Hematopoietic multipotent progenitor cell treated with erythropoietin and hydrocortisone succinate and interleukin-3 and kit ligand, for 6 days (in vitro differentiated cells): ENCODE data around the gene L3MBTL3.
"Not testable (repeated sequence)": the region's sequence is repeated elsewhere in the genome, so short reads cannot be mapped to it uniquely, and the experiment has no call there.

ENCODE experiments used
- DNase-seq: peaks from one replicate; pipeline ENCODE4 v3.0.0-alpha.2; 2015

L3MBTL3 gene

GRCh38 chr6:130143709-130144108 is 125.3 kb downstream of the L3MBTL3 start:
- no peak for DNase-seq

GRCh38 chr6:130147111-130147510 is 128.7 kb downstream of the L3MBTL3 start:
- DNase-seq = no peak

GRCh38 chr6:130148181-130148580 is 129.8 kb downstream of the L3MBTL3 start:
- peak; percentile 51 for DNase-seq

- DNase-seq = not testable (repeated sequence)
Measured at GRCh38 chr6:130149016-130149415, 130.6 kb downstream of the L3MBTL3 start.

- no peak for DNase-seq
Measured at GRCh38 chr6:130150906-130151305, 132.5 kb downstream of the L3MBTL3 start.

- no peak for DNase-seq
Measured at GRCh38 chr6:130152908-130153510, 134.6 kb downstream of the L3MBTL3 start.

GRCh38 chr6:130156908-130157307 is 138.5 kb downstream of the L3MBTL3 start:
- DNase-seq = no peak

DNA sequence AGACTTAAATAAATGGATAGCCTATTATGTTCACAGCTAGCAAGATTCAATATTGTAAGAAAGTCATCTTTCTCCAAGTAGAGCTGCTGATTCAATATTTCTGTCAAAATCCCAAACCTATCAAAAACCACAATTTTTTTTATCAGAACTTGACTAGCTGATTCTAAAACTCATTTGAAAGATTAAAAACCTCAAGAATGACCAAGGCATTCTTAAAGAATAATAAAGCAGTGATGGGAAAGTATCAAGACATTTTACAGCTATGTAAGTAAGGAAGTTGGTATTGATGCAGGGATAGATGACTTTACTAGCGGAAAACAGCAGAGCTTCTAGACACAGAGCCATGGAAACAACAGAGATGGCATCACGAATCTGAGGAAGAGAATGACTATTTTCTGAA is 139.7 kb downstream of the L3MBTL3 start:
- peak; percentile 12 for DNase-seq

- no peak for DNase-seq
Measured at GRCh38 chr6:130158548-130158947, 140.2 kb downstream of the L3MBTL3 start.

DNA sequence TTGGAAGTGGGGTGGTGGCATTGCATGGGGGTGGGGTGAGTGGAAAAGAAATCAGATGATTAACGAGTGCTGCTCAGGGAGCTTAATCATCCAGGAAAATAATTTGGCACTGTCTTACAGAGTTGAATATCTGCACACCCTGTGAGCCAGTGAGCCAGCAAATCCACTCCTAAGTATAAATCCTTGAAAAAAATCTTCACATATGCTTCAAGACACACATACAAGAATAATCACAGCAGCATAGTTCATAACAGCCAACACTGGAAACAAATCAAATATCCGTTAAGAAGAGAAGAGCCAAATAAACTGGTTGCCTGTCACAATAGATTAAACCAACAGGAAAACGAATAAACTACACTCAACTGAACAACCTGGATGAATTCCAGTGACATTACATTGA is 141.6 kb downstream of the L3MBTL3 start:
- no peak for DNase-seq

DNA sequence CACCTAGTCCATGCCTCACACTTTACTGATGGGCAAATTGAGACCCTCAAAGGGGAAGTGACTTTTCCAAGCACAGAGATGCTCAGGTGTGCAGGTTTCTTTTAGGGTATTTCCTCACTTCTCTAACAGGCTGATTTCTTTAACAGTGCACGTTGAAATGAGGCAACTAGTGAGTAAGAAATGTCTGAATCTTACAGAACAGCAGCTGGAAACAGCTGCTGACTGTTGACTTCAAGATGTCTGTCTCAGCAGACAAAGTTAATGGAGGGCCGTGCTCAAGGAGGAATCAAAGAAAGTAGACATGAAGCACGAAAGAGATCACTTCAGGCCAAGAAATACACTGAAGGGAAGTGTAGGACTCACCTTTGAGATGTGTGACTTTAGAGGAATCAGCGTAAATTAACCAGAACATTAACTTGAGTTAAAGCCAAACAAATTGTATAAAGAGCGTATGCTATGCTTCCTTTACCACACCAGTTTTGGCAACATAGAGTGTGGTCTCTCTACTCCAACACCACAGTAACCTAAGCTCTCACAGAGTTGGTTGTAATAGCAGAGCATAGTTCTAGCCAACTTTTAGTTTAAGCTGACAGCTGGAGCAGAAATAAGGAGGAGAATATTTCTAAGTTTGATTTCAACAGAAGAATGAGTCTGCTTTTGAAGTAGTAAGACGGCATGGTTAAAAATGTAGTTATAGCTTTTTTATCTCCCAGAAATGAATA is 143.5 kb downstream of the L3MBTL3 start:
- DNase-seq = no peak

DNA sequence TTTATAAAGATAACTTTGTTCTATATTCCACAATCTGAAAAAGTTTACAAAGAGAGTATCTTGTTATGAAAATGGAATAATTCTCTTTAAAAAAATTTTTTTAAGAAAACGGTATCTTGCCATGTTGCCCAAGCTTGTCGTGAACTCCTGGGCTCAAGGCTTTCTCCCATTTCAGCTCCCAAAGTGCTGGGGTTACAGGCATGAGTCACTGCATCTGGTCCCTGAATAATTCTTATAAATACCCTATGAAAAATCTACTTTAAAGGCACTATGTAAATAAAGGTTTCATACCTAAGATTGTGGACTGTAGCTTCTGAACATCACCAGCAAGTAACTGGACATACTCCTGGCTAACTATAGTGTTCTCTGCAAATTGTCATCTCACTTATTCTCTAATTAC is 144.0 kb downstream of the L3MBTL3 start:
- DNase-seq = no peak

DNA sequence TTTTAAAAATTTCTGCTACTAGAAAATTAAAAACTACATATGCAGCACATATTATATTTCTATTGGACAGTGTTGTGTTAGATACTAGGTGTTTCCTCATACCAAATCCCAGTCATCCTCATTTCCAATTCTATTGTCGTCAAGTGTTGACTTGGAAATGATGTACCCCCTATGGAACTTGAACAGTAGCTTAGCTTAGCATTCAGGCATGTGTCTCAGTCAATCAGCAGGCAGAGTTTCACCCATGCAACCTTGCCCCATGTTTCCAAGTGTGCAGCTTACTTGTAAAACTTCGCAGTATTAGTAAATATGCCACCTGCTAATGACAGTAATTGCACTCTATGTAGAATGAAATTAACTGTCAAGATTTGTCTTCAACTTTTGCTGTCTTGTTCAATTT is 144.9 kb downstream of the L3MBTL3 start:
- DNase-seq = no peak

DNA sequence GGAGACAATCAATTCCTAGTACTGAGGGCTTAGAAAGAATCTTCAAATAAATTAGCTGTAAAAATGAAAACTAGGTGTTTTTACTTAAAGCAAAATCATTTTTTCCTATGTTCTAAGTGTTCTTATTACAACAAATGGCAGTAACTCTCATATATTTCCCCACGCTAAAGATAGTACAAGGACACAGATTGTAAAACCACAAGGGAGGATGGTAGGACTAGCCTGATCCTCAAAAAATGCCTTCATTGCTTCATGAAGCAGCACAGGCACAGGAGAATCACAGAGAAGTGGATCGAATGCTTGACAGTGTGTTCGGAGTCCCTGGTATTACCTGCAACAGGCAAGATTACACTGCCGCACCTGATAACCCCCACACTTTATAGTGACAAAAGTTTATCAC is 145.9 kb downstream of the L3MBTL3 start:
- DNase-seq = no peak

DNA sequence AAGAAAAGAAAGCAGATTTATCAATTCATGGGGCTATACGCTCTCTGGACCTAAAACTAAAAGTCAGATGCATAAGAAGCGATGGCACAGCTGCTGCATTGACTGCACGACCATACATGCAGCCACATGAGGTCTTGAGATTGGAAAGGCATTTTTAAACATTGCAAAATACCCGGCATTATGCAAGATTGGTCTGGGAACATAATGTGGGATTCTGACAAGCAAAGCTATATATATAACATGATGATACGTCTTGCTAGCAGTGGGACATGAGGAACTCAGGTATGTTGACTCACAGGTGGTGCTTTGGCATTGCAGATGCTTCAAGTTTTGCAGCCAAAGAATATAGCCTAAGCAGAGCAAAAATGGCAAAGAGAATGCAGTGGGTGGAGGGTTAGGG is 149.3 kb downstream of the L3MBTL3 start:
- no peak for DNase-seq

DNA sequence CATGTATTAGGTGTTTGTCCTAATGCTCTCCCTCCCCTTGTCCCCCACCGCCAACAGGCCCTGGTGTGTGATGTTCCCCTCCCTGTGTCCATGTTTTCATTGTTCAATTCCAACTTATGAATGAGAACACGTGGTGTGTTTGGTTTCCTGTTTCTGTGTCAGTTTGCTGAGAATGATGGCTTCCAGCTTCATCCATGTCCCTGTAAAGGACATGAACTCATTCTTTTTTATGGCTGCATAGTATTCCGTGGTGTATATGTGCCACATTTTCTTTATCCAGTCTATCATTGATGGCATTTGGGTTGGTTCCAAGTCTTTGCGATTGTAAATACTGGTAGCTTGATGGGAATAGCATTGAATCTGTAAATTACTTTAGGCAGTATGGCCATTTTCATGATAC is 151.8 kb downstream of the L3MBTL3 start:
- DNase-seq = not testable (repeated sequence)

DNA sequence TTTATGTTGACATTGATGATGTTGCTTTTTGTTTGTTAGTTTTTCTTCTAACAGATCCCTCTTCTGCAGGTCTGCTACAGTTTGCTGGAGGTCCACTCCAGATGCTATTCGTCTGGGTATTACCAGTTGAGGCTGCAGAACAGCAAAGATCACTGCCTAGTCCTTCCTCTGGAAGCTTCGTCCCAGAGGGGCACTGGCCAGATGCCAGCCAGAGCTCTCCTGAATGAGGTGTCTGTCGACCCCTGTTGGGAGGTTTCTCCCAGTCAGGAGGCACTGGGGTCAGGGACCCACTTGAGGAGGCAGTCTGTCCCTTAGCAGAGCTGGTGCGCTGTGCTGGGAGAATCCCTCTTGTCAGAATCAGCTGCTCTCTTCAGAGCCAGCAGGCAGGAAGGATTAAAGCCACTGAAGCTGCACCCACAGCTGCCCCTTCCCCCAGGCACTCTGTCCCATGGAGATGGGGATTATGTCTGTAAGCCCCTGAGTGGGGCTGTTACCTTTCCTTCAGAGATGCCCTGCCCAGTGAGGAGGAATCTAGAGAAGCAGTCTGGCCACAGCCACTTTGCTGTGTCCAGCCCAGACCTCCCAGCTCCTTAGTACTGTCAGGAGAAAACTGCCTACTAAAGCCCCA is 155.1 kb downstream of the L3MBTL3 start:
- DNase-seq = not testable (repeated sequence)

DNA sequence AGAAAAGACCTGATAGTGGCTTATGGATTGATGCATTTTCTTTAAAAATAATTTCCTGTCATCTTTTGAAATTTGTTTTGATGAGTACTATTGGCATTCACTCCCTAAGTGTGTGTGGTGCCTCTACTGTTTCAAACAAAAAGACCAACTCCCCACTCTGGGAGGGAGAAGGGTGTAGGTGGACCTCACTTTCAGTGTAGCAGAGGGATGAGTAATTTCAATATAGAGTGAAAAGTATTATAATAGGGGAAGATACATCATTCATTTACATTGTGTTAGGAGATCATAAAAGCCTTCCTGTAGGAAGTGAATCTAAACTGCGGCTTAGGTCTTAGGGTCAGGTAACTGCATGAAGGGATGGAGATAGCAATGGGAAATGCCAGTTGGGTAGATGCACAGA is 158.0 kb downstream of the L3MBTL3 start:
- DNase-seq = no peak

GRCh38 chr6:130178692-130179091 is 160.3 kb downstream of the L3MBTL3 start:
- DNase-seq = no peak

DNA sequence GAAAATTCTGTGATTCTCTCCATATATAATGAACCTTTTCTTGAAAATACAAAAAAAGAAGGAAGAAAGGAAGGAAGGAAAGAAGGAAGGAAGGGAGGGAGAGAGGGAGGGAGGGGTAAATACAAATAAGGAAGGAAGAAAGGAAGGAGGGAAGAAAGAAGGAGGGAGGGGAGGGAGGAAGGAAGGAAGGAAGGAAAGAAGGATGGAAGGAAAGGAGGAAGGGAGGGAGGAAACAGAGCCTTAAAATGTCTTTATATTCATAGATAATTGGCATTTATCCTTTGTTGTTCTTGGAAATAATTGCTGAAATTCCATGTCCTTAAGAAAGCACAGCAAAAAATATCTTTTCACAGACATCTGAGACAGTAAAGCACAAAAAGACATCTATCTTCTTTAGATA is 164.1 kb downstream of the L3MBTL3 start:
- DNase-seq = no peak

GRCh38 chr6:130183271-130184222 is 165.2 kb downstream of the L3MBTL3 start:
- no peak for DNase-seq

DNA sequence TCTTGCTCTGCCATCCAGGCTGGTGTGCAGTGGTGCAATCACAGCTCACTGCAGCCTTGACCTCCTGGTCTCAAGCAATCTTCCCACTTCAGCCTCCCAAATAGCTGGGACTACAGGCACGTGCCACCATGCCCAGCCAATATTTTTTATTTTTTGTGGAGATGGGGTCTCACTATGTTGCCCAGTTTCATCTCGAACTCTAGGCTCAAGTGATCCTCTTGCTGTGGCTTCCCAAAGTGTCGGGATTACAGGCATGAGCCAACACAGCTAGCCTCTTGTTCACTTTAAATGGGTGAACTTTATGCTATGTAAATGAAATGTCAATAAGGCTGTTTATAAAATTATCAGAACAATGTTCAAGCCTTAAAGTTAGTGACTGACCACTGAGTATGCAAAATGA is 167.3 kb downstream of the L3MBTL3 start:
- DNase-seq = no peak
